HG02571 (cell line): ENCODE measurements around the gene OR52E4.
A peak's percentile ranks its signal among the peaks of the same experiment; 100 is the strongest.

Source experiments
- ATAC-seq: cut with Tn5 transposase; IDR thresholded peaks from one replicate; pipeline ENCODE4 v1.9.1; 2021; ENCODE audit warnings: mild to moderate bottlenecking, moderate library complexity; ENCODE audit not compliant: unreplicated experiment

The OR52E4 gene

DNA sequence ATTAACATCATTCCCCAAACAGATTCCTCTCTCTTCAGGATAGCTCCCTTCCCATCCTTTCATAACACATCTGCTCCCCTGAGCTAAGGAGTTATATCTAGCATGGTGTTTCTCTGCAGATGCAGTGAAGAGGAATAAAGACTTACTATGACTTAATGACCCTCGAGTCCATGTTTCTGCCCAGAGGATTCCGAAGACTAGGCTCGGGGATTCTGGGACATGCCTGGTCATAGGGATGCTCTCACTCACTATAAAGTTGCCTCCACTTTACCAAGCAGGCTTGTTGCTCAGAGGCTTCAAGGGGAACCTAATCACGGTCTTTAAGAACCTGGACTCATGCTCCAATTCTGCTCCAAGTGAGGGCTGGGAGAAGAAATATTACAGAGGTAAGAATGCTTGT, at the start of gene OR52E4:
TSS of gene OR52E4 (plus strand) at position 301 of the 400 bp plus-strand sequence. CDS start 3,664 bp downstream, outside the sequence.
- ATAC-seq: no peak

DNA sequence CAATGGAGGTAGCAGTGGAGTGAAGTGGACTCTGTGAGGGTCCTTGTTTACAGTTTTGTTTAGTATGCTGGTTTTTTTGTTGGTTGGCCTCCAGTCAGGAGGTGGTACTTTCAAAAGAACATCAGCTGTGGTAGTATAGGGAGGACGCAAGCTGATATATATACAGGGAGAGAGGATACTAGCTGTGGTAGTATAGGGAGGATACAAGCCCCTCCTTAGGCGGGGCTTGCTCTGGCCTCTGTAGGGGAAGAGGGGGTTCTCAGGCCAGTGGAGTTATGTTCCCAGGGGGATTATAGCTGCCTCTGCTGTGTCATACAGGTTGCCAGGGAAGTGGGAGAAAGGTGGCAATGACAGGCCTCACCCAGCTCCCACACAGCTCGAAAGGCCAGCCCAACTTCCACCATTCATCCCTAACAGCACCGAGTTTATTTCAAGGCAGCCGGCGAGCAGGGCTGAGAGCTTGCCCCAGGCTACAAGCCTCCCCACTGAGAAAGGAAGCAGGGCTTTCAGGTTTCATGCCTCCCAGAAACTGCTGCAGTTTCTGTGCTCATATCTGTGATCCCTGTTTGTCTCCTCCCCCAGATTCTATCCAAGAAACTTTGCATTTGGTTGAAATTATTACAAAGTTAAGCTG, 49.1 kb upstream of the OR52E4 start:
- no peak for ATAC-seq

DNA sequence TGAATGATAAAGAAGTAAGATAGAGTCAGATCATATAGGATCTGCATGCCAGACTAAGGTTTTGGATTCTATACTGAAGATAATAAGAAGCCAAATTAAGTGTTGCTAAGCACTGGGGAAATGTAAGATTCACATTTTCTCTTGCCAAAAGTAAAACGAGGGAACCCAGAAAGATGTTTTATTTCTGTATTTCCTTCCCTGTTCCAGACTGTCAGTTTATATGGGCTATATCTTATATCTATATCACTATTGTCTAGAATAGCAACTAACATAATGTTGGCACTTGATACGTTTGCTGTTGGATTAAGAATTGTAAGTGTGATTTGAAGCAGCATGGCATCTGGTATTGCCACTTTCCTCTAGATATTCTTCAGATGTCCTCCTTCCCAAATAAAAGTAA, 47.0 kb upstream of the OR52E4 start:
- no peak for ATAC-seq

DNA sequence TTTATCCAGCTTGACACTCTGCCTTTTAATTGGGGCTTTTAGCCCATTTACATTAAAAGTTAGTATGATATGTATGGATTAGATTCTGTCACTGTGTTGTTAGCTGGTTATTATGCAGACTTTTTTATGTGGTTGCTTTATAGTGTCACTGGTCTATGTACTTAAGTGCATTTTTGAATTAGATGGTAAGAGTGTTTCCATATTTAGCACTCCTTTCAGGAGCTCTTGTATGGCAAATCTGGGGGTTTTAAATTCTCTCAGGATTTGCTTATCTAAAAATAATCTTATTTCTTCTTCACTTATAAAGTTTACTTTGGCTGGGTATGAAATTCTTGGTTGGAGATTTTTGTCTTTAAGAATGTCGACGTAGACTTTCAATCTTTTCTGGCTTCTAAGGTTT, 42.7 kb upstream of the OR52E4 start:
- ATAC-seq: no peak

DNA sequence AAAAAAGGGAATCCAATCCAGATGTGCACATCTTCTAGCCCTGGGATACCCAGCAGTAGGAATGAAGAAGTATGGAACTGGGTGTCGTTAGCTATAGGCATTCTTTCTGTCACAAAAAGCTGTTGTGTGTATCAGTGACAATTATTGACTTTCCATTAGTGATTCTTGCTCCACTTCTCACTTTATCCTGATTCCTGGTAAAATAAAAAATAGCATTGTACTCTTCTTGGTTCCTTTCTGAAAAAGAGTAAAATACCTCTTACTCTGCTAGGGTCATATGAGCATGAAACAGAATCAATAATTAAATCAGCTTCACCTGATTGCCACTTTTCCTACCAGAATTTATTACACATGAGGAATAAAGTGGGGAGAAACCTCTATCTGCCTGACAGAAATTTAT, 38.6 kb upstream of the OR52E4 start, which contains the start of gene OR52E6:
TSS of gene OR52E6 (minus strand) at position 101 of the 400 bp plus-strand sequence. CDS start at position 101, 0 bp downstream.
- no peak for ATAC-seq

DNA sequence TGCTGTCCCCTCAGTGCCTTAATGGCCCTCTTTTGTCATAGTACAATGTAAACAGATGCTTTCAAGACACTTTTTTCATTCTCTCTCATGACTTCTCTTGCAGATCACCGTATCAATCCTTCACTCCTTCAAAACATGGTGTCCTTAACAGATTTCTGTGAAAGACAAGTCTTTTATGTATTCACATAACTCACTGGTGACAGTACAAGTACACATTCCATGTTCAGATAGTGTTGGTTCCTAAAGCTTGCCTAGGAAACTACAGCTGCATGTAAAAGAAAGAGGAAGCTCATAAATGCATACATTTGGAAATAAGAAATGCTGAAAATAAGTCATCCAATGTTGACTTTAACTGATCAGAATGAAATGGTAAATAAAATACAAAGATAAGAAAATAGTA, 33.7 kb upstream of the OR52E4 start:
- no peak for ATAC-seq

DNA sequence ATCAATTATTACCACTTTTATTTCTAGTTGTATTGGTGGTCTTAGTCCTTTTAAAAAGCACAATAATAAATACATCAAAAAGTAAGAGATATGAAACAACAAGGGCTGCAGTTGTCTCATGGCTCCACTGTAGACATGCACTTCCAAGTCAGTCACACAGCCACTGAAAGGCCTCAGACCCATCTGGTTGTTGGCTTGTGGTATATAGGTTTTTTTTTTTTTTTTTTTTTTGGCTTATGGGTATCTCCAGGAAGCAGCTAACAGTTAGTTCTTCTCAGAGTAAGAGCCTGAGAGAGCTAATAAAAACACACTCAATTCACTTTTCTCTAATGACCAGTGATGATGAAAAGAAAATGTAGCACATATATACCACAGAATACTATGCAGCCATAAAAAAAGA, 32.7 kb upstream of the OR52E4 start:
- ATAC-seq: no peak

DNA sequence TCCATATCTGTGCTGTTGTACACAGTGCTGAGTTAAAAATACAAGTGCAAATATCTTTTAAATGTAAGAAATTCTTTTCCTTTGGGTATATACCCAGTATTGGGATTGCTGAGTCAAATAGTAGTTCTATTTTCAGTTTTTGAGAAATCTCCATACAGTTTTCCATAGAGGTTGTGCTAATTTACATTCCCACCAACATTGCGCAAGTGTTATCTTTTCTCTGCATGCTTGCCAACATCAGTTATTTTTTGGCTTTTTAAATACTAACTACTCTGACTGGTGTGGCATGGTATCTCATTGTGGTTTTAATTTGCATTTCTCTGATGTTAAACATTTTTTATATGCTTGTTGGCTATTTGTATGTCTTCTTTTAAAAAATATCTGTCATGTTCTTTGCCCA, 29.4 kb upstream of the OR52E4 start:
- ATAC-seq: no peak

DNA sequence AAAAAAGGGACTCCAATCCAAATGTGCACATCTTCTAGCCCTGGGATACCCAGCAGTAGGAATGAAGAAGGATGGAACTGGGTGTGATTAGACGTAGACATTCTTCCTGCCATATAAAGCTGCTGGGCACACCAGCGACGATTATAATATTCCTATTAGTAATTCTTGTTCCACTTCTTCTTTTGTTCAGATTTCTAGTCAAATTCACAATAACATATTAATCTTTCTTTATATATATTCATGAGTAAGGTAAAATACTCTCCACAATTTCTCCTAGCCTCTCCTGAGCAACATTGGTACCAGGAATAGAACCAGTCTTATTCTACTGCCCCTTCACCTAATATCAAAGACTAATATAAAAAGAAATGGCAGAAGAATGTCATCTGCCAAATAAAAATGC, 22.8 kb upstream of the OR52E4 start, which contains the start of gene OR52E8:
TSS of gene OR52E8 (minus strand) at position 101 of the 400 bp plus-strand sequence. CDS start at position 101, 0 bp downstream.
- no peak for ATAC-seq

DNA sequence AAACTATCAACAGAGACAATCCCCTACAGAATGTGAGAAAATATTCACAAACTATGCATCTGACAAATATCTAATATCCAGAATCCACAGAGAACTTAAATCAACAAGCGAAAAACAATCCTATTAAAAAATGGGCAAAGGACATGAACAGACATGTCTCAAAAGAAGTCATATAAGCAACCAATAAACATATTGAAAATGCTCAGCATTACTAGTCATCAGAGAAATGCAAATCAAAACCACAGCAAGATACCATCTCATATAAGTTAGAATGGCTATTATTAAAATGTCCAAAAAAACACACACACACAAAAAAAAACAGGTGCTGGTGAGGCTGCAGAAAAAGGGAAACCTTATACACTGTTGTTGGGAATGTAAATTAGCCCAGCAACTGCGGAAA, 14.6 kb upstream of the OR52E4 start:
- no peak for ATAC-seq

DNA sequence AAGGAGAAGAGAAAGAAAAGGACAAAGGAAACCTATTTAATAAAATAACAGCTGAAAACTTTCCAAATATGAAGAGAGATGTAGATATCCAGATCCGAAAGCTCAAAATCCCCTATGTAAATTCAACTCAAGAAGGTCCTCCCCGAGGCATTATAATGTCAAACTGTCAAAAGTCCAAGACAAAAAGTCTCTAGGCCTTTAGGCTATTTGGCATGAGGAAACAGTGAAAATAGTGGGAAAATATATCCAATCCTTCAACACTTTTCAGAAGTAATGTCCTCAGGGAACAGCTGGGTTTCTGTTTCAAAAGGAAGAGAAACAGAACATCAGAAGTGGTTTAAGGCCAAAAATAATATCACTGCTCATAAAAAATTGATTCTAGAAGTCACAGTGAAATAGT, 1.9 kb upstream of the OR52E4 start:
- no peak for ATAC-seq

DNA sequence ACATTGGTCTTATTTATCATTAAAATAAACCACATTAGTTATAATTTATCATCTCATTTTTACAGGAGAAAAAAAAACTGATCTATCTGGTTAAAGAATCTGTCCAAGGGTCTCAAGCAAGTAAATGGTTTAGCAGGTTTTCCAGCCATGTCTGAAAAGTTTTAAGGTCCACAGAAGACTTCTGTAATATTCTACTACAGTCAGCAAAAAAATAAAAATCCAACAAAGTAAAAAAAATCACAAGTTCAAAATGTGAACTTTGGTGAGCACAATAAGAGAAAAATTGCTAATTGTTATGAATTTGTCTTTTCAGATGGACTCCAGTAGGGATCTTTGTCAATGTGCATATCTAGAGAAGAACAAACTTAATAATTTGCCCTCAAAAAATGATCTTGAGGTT, 1.3 kb downstream of the OR52E4 start:
- no peak for ATAC-seq

- ATAC-seq: no peak
These were observed 6.7 kb downstream of the OR52E4 start for GRCh38 chr11:5887172-5887571.

DNA sequence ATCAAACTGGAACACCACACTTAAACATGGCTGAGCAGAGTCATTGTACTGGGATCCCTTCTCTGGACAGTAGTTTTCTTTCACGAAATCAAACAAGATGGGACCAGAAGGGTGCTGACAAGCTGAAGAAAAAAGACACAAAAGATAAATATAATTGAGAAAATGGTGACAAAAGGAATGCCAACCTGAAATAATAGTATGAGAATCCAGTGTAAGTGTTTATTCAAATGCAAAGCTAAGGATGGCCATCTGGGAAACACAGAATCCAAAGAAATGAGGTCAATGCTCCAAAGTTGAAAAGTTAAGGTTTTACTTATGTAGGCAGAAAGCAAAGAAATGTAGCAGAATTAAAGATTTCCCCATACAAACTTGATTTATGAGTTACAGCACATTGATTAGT, 7.2 kb downstream of the OR52E4 start:
- ATAC-seq: no peak

- ATAC-seq: no peak
These were observed 10.9 kb downstream of the OR52E4 start for GRCh38 chr11:5891216-5891800.

DNA sequence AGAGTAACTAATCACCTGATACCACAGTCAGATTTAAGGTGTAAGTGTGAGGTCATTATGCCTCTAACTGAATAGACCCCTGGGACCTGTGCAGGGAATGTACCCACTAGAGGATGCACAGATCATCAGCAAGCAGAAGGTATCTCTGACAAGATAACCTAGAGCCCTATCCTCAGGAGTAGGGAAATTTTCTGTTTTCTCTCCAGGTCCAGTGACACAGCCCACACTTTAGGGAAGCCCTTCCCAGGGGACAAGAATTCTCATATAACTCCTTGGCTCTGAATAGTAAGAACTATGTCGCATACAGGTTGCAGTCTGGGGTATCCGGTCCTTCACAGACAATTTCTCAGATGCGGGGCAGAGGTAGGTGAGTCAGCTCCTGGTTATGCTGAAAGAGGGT, 12.5 kb downstream of the OR52E4 start, which contains the start of gene OR52E5:
TSS of gene OR52E5 (plus strand) at position 301 of the 400 bp plus-strand sequence. CDS start 7,569 bp downstream, outside the sequence.
- ATAC-seq: no peak

DNA sequence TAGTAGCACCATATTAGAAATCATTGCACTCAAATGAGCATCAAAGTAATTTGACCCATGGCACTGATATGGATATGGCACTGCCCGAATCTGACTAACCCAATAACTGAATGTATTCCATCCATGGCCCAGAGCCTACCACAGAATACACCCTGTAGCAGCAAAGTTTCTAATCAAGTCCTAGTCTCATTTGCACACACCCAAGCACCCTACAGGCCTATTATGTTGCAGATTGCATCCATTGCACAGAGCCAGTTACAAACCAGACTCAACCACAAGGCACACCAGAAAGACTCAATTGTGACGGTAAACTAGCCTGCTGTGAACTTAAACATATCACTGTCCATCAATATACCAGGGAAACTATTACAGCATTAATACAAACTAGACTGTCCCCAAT, 19.1 kb downstream of the OR52E4 start:
- ATAC-seq: no peak

DNA sequence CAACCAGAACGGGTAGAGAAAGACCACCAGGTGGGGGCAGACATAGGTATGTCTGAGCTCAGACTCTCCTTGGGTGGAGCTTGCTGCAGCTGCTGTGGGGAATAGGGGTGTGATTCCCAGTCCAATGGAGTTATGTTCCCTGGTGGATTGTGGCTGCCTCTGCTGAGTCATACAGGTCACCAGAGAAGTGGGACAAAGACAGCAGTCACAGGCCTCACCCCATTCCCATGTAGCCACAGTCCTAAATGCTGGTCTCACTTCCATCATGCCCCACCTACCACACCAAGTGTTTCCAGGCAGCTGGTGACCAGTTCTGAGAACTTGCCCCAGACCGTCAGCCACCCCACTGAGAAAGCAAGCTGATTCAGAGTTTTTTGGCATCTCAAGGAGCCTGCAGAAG, 30.1 kb downstream of the OR52E4 start:
- no peak for ATAC-seq

GRCh38 chr11:5922749-5923426, 42.5 kb downstream of the OR52E4 start:
- peak; percentile 83 for ATAC-seq

DNA sequence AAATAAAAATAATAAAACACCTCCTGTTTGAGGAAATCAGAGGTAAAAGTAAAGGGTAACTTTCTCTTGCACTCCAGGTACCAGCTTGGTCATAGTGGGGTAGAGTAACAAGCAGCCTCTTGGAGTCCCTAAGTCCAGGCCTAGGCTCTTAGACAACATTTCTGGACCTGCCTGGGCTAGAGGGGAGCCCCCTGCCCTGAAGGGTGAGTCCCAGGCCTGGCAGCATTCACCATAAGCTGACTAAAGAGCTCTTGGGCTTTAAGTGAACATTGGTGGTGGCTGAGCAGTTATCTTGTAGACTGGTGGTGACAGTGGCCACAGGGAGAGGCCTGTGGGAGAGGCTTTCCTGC, 43.0 kb downstream of the OR52E4 start:
- ATAC-seq: peak; percentile 46

GRCh38 chr11:5923794-5924193, 43.4 kb downstream of the OR52E4 start:
- peak; percentile 18 for ATAC-seq

- no peak for ATAC-seq
These were observed 47.8 kb downstream of the OR52E4 start for GRCh38 chr11:5928271-5928670.
